ENCODE measurements around the gene PTPRH. TPM values are rescaled to one million over a fixed set of nuclear protein-coding genes. Genes with fewer than 3 reads are reported as not detected.
"Not testable (repeated sequence)": the region's sequence is repeated elsewhere in the genome, so short reads cannot be mapped to it uniquely, and the experiment has no call there.

Gene PTPRH
- total and polyA plus RNA-seq, 2 experiments from 2014 or later: 2.3 to 3.0 TPM

DNA sequence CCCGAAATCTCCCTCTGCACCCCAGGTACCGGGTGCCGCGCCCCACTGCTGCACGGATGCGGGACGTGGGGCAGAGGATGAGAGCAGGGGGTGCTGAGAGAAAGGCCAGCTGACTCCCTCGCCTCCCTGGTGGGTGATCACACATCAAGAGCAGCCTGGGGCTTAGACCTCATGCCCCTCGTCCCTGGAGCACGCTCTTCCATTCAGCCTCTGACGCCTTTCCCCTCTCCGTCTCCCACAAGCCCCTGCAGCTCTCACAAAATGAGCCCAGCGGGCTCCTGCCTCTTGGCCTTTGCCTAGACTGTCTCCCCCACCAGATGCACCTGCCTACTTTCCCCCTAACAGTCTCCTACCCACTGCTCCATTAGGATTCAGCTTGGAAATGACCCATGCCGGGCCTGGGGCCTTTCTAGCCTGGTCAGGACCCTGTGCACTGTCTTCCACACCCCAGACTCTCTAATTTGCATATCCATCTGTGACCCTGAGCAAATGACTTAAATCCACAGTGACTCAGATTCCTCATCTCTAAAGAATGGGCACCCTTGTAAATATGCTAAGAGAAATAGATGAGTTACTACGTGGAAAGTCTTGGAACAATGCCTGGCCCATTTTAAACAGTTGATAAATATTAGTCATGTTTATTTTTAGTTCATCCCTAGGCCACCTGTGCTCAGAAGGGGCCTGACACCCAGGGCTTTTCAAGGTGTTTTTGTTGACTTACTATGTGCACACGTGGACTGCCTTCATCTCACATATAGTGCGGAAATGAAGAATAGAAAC lies 582 bp upstream of the PTPRH start:
- Histone ChIP-seq H3K27ac (no peak overlapping the region), H3K27me3 (no peaks in the 10 kb centered on the region), H3K36me3 (no peaks in the 10 kb centered on the region), H3K9me3 (ENCODE audit: low read depth) (no peaks in the 10 kb centered on the region), H3K4me3 (no peak overlapping the region), H3K4me1 (ENCODE audit: low read depth) (peaks cover 5% of the 10 kb centered on the region)
- peak in 1 of 2 donors; percentile 82 for DNase-seq (ENCODE audit: low read depth in 1 of 2, low spot score in 1 of 2)
- TF ChIP-seq, protein P1, sequence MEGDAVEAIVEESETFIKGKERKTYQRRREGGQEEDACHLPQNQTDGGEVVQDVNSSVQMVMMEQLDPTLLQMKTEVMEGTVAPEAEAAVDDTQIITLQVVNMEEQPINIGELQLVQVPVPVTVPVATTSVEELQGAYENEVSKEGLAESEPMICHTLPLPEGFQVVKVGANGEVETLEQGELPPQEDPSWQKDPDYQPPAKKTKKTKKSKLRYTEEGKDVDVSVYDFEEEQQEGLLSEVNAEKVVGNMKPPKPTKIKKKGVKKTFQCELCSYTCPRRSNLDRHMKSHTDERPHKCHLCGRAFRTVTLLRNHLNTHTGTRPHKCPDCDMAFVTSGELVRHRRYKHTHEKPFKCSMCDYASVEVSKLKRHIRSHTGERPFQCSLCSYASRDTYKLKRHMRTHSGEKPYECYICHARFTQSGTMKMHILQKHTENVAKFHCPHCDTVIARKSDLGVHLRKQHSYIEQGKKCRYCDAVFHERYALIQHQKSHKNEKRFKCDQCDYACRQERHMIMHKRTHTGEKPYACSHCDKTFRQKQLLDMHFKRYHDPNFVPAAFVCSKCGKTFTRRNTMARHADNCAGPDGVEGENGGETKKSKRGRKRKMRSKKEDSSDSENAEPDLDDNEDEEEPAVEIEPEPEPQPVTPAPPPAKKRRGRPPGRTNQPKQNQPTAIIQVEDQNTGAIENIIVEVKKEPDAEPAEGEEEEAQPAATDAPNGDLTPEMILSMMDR (IDR thresholded peaks at IDR 0.05; ENCODE audit: low read depth, low read length): no peak

DNA sequence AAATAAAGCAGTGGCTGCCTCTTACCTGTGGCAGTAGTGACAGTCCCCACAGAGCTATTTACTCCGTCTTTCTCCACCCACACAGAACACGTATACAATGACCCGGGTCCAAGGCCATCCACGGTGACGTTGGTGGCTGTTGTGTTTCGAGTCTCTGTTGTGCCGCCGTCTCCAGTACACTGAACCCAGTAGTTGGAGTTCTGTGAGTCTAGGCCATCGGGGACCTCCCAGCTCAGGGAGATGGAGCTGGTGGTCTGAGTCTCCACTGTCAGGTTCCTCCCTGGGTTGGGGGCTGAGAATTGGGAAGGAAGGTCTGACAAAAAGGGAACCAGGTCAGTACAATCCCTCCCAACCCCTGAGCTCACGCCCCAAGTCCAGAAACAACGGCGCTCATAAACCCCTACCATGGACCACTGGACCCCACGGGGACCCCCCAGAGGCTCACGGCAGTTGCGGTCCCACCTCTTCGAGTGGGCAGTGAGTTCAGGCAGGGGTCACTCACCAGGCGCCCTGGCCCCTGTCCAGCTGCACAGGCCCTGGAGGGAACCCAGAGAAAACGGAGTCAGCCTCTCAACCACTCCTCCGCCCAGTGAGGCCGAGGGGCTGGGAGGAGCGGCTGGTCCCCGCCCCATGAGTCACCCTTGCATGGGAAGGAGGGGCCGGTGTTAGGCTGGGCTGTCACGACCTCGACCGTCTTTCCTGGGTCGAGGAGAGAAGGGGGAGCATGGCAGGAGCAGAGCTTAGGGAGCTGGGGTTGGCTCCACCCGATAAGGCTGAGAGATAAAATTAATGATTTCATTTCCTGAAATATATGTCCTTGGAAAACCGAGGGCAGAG lies 2.4 kb downstream of the PTPRH start:
- peak; percentile 87 to 97 for DNase-seq (ENCODE audit: low read depth in 1 of 2, low spot score in 1 of 2)
- no peak overlapping the region for H3K4me3 ChIP-seq
- H3K27ac ChIP-seq: no peak overlapping the region
- H3K36me3 ChIP-seq: no peaks in the 10 kb centered on the region
- peaks cover 5% of the 10 kb centered on the region for H3K4me1 ChIP-seq (ENCODE audit: low read depth)
- H3K9me3 ChIP-seq (ENCODE audit: low read depth): no peaks in the 10 kb centered on the region
- TF ChIP-seq, protein P1 (IDR thresholded peaks at IDR 0.05; ENCODE audit: low read depth, low read length): no peak
- no peaks in the 10 kb centered on the region for H3K27me3 ChIP-seq

DNA sequence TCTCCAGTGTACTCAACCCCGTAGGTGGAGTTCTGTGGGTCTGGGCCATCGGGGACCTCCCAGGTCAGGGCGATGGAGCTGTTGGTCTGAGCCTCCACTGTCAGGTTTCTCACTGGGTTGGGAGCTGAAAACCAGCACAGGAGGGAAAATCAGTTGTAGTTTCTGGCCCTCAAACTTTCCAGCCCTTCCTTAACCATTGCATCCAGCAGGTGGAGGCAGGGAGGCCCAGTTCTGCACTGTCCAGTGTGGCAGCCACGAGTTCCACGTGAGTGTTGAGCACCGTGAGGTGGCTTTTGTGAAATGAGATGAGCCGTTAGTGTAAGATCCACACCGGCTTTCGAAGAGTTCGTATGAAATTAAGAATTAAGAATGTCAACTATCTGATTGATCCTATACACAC lies 7.1 kb downstream of the PTPRH start:
- not testable (repeated sequence) for H3K9me3 ChIP-seq (ENCODE audit: low read depth); H3K27ac ChIP-seq; DNase-seq (ENCODE audit: low read depth in 1 of 2, low spot score in 1 of 2); H3K36me3 ChIP-seq; H3K4me3 ChIP-seq; H3K4me1 ChIP-seq (ENCODE audit: low read depth); H3K27me3 ChIP-seq
- TF ChIP-seq, protein P1 (IDR thresholded peaks at IDR 0.05; ENCODE audit: low read depth, low read length): peak; percentile 25

DNA sequence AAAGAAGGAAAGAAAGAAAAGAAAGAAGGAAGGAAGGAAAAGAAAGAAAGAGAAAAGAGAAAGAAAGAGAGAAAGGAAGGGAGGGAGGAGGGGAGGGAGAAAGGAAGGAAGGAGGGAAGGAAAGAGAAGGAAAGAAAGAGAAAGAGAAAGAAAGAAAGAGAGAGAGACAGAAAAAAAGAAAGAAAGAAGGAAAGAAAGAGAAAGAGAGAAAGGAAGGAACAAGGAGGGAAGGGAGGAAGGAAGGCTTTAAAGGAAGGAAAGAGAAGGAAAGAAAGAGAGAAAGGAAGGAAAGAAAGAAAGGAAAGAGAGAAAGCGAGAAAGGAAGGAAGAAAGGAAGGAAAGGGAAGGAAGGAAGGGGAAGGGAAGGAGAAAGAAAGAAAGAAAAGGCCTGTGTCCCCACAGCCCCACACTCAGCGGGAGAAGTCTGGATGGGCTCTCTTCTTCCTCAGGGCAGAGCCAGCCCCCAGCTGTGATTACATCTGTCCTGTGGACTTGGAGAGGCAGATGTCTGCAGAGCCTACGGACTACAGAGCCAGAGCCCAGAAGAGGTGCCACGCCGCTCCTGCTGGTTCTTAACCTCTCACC lies 9.6 kb downstream of the PTPRH start:
- no peak for DNase-seq (ENCODE audit: low read depth in 1 of 2, low spot score in 1 of 2)
- Histone ChIP-seq H3K9me3 (ENCODE audit: low read depth) (no peaks in the 10 kb centered on the region), H3K27me3 (no peaks in the 10 kb centered on the region), H3K27ac (no peak overlapping the region), H3K4me1 (ENCODE audit: low read depth) (no peaks in the 10 kb centered on the region), H3K36me3 (no peaks in the 10 kb centered on the region), H3K4me3 (no peak overlapping the region)
- TF ChIP-seq, protein P1 (IDR thresholded peaks at IDR 0.05; ENCODE audit: low read depth, low read length): no peak

DNA sequence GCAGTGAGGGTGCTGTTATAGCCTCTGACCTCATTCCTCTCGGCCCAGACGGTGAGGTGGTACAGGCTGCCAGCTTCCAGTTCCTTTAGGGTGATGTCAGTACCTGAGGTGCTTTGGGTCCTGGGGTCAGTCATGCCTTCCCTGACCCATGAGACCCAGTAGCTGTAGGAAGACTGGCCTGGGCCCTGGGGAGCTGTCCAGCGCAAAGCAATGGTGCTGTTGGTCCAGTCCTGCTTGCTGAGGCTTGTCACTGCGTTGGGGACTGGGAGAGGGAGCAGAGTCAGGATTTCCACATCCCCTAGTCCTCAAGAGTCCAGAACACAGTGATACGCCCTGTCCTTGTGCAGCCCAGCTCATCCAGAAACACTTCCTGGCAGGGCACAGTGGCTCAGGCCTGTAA lies 10.7 kb downstream of the PTPRH start:
- Histone ChIP-seq H3K27me3 (no peaks in the 10 kb centered on the region), H3K4me3 (no peak overlapping the region), H3K9me3 (ENCODE audit: low read depth) (no peaks in the 10 kb centered on the region), H3K36me3 (no peaks in the 10 kb centered on the region), H3K4me1 (ENCODE audit: low read depth) (no peaks in the 10 kb centered on the region), H3K27ac (no peak overlapping the region)
- peak in 1 of 2 donors; percentile 53 for DNase-seq (ENCODE audit: low read depth in 1 of 2, low spot score in 1 of 2)
- TF ChIP-seq, protein P1 (IDR thresholded peaks at IDR 0.05; ENCODE audit: low read depth, low read length): no peak

All from cardiac muscle cell (in vitro differentiated cells and primary cell).